ENCODE data around the gene IFI35. TPM values are rescaled to one million over a fixed set of nuclear protein-coding genes. Genes with fewer than 3 reads are reported as not detected.

The IFI35 gene
- total and polyA plus RNA-seq, 9 donors, result 13.0 to 39.7 (median 29.7) TPM

DNA sequence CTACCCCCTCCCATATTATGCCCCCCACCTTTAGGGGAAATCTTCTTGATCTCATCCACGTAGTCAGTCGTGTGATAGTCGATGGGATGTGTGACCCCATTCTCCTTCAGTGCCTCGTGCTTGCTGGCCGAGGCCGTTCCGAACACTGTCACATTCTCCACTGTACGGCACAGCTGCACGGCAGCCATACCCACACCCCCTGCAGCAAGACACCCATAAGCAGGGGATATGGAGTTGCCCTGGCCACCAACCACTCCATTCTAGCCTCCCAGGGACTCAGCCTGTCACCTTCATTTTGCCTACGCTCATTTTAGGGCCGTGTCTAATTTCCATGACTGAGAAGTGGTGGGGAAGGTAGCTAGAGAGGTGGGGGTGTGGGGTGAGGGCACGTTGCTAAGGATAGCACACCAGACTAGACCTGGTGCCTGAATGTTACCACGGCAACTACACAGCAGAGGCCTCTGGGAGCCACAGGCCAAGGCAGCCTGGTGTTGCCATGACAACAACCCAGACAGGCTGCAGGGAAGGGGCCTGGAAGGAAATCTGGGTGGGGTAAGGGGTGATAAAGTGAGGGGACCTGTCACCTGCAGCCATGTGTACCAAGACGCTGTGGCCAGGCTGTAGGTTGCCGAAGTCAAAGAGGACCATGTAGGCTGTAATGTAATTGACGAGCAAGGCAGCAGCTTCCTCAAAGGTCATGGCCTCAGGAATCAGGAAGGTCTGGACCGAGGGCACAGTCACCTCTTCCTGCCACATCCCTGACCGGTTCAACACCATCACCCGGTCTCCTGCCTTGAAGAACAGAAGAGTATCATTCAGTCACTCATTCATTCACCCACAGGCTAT, 11.6 kb downstream of the IFI35 start:
- peak in 1 of 5 donors; percentile 42 for DNase-seq
- intact Hi-C loops (cut with DNase I), result no loop called here
- Histone ChIP-seq H3K9me3 (no peaks in the 10 kb centered on the region), H3K4me3 (no peak overlapping the region), H3K27ac (peak overlapping the region in 1 of 2 donors; percentile 90), H3K36me3 (no peaks in the 10 kb centered on the region), H3K4me1 (ENCODE audit: insufficient read depth) (peaks cover 14% of the 10 kb centered on the region), H3K27me3 (no peaks in the 10 kb centered on the region)
- no peak for TF ChIP-seq EP300 (IDR thresholded peaks at IDR 0.05)
- TF ChIP-seq CTCF (IDR thresholded peaks at IDR 0.05), result no peak
- no peak for TF ChIP-seq POLR2A (IDR thresholded peaks at IDR 0.05)
- WGBS, 3 donors, result 68 to 74% (median 72%) methylated on average over 19 of the region's 19 CpGs

GRCh38 chr17:43018932-43019331, 12.3 kb downstream of the IFI35 start:
- no peak overlapping the region for H3K4me3 ChIP-seq
- H3K27ac ChIP-seq, result peak overlapping the region in 1 of 2 donors; percentile 90
- peaks cover 14% of the 10 kb centered on the region for H3K4me1 ChIP-seq (ENCODE audit: insufficient read depth)
- DNase-seq, result no peak
- no peaks in the 10 kb centered on the region for H3K9me3 ChIP-seq
- WGBS, 3 donors, result 36 to 38% (median 37%) methylated on average over 4 of the region's 4 CpGs
- H3K36me3 ChIP-seq, result no peaks in the 10 kb centered on the region
- no peaks in the 10 kb centered on the region for H3K27me3 ChIP-seq
- intact Hi-C loops (cut with DNase I), result no loop called here
- TF ChIP-seq POLR2A (IDR thresholded peaks at IDR 0.05), result no peak
- TF ChIP-seq CTCF (IDR thresholded peaks at IDR 0.05), result no peak
- no peak for TF ChIP-seq EP300 (IDR thresholded peaks at IDR 0.05)

- Histone ChIP-seq H3K4me1 (ENCODE audit: insufficient read depth) (peaks cover 14% of the 10 kb centered on the region), H3K27ac (peak overlapping the region; percentile 16 to 90), H3K36me3 (no peaks in the 10 kb centered on the region), H3K9me3 (no peaks in the 10 kb centered on the region), H3K27me3 (no peaks in the 10 kb centered on the region), H3K4me3 (no peak overlapping the region)
- DNase-seq, result peak in 3 of 5 donors; percentile 47 to 73 (median 56)
- intact Hi-C loops (cut with DNase I), result no loop called here
- TF ChIP-seq CTCF (IDR thresholded peaks at IDR 0.05) (no peak), EP300 (IDR thresholded peaks at IDR 0.05) (no peak), POLR2A (IDR thresholded peaks at IDR 0.05) (no peak)
- WGBS, 3 donors, result 7 to 14% (median 8%) methylated on average over 7 of the region's 7 CpGs
These were observed 12.8 kb downstream of the IFI35 start for GRCh38 chr17:43019418-43019817.

GRCh38 chr17:43020030-43020621, 13.5 kb downstream of the IFI35 start:
- H3K4me3 ChIP-seq, result no peak overlapping the region
- H3K4me1 ChIP-seq (ENCODE audit: insufficient read depth), result peaks cover 14% of the 10 kb centered on the region
- intact Hi-C loops (cut with DNase I), result loop anchor here in 3 of 4 donors (5.0 to 10.0 kb wide), 6 partner anchors 107 to 295 kb away; partner anchors contain the start of genes NBR1 (in 2 of the 3), BRCA1 (in 1 of the 3) and TMEM106A (in 1 of the 3)
- H3K9me3 ChIP-seq, result no peaks in the 10 kb centered on the region
- H3K27me3 ChIP-seq, result no peaks in the 10 kb centered on the region
- 25 to 37% (median 34%) methylated on average over 6 of the region's 6 CpGs for whole genome bisulfite sequencing, 3 donors
- H3K27ac ChIP-seq, result peak overlapping the region; percentile 16 to 90
- DNase-seq, result no peak
- no peak for TF ChIP-seq CTCF (IDR thresholded peaks at IDR 0.05)
- TF ChIP-seq POLR2A (IDR thresholded peaks at IDR 0.05), result no peak
- no peak for TF ChIP-seq EP300 (IDR thresholded peaks at IDR 0.05)
- H3K36me3 ChIP-seq, result no peaks in the 10 kb centered on the region
